ENCODE measurements around the gene CPNE9.

Gene CPNE9

DNA sequence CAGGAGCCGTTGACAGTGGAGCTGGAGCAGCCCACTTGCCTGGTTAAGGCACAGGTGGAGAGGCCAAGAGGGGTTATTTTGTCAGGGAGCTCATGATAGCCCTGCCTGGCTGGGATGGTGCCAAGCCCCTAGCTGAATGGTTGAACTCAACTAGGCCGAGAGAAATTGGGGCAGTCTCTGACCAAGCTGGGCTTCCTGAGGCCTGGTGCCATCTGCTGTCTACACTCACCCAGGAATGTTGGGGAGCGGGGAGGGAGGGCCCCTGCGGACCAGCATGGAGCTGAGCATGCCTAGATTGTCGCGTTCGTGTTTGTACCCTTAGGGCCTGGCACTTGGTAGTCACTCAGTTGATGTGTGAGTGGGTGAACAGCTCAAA is 29.1 kb downstream of the CPNE9 start:
- peak overlapping the region; percentile 86 for H3K4me3 ChIP-seq (ENCODE audit: low read length)

DNA sequence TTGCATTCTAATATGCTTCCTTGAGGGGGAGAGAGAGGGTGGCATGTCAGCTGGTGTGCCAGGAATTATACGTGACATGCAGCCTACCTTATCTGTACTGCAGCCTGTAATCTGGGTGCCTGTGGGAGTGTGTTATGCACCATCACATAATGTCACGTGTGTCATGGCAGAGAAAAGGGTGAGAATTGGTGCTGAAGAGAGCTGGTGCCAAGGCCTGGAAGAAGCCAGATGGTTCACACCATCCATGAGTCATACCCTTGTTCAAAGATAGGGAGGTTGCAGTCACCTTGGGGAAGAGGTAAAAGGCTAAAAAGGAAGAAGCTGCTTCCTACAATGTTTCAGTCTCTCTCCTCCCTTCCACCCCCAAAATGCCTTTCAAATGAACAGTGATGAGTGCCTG is 33.2 kb downstream of the CPNE9 start:
- H3K27me3 ChIP-seq (replicated peaks; ENCODE audit: control insufficient read depth, insufficient read depth, low read length): no peaks in the 10 kb centered on the region
- no peak for DNase-seq (ENCODE audit: low read depth)
- H3K9me3 ChIP-seq (ENCODE audit: control insufficient read depth, low read length): no peaks in the 10 kb centered on the region

More for the DNA sequence above, 29.1 kb downstream of the CPNE9 start:
- no peaks in the 10 kb centered on the region for H3K27me3 ChIP-seq (replicated peaks; ENCODE audit: control insufficient read depth, insufficient read depth, low read length)
- H3K9ac ChIP-seq (ENCODE audit: low read length): peak overlapping the region; percentile 99
- peaks cover 31% of the 10 kb centered on the region for H3K36me3 ChIP-seq (ENCODE audit: control insufficient read depth, insufficient read depth, low read length, severe bottlenecking)
- peaks cover 39% of the 10 kb centered on the region for H3K4me1 ChIP-seq (ENCODE audit: control insufficient read depth, insufficient read depth, low read length)
- DNase-seq (ENCODE audit: low read depth): peak; percentile 40
- no peaks in the 10 kb centered on the region for H3K9me3 ChIP-seq (ENCODE audit: control insufficient read depth, low read length)

DNA sequence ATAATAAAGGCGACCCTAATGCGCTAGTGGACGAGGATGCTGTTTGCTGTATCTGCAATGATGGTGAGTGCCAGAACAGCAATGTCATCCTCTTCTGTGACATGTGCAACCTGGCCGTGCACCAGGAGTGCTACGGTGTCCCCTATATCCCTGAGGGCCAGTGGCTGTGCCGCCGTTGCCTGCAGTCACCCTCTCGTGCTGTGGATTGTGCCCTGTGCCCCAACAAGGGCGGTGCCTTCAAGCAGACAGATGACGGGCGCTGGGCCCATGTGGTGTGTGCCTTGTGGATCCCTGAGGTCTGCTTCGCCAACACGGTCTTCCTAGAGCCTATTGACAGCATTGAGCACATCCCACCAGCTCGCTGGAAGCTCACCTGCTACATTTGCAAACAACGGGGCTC is 35.5 kb downstream of the CPNE9 start:
- no peak for DNase-seq (ENCODE audit: low read depth)
- no peak overlapping the region for H3K9ac ChIP-seq (ENCODE audit: low read length)
- H3K36me3 ChIP-seq (ENCODE audit: control insufficient read depth, insufficient read depth, low read length, severe bottlenecking): peaks cover 95% of the 10 kb centered on the region
- no peak overlapping the region for H3K4me3 ChIP-seq (ENCODE audit: low read length)
- H3K4me1 ChIP-seq (ENCODE audit: control insufficient read depth, insufficient read depth, low read length): no peaks in the 10 kb centered on the region
- H3K27me3 ChIP-seq (replicated peaks; ENCODE audit: control insufficient read depth, insufficient read depth, low read length): no peaks in the 10 kb centered on the region
- H3K9me3 ChIP-seq (ENCODE audit: control insufficient read depth, low read length): no peaks in the 10 kb centered on the region

More for the DNA sequence above, 33.2 kb downstream of the CPNE9 start:
- peaks cover 13% of the 10 kb centered on the region for H3K4me1 ChIP-seq (ENCODE audit: control insufficient read depth, insufficient read depth, low read length)
- no peak overlapping the region for H3K4me3 ChIP-seq (ENCODE audit: low read length)
- H3K9ac ChIP-seq (ENCODE audit: low read length): no peak overlapping the region
- H3K36me3 ChIP-seq (ENCODE audit: control insufficient read depth, insufficient read depth, low read length, severe bottlenecking): peaks cover 72% of the 10 kb centered on the region

DNA sequence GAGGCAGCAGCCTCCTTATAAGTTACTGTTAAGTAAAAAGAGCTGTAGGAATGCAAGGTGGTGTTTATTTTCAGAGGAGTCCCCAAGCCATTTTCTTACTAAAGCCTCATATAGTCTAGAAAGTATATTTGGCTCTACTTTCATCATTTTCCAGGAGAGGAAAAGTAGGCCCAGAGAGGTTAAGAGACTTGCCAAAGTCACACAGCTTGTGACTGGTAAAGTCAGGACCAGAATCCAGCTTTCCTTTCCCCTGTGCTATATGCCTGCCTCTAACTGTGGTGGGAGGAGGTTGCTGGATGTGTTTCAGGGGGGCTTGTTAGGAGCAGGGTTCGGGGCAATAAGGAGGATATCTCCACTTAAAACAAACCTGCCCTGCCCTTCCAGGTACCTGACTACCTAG is 38.9 kb downstream of the CPNE9 start:
- no peak overlapping the region for H3K9ac ChIP-seq (ENCODE audit: low read length)
- no peak overlapping the region for H3K4me3 ChIP-seq (ENCODE audit: low read length)
- H3K9me3 ChIP-seq (ENCODE audit: control insufficient read depth, low read length): no peaks in the 10 kb centered on the region
- H3K36me3 ChIP-seq (ENCODE audit: control insufficient read depth, insufficient read depth, low read length, severe bottlenecking): peaks cover 99% of the 10 kb centered on the region
- H3K4me1 ChIP-seq (ENCODE audit: control insufficient read depth, insufficient read depth, low read length): peaks cover 15% of the 10 kb centered on the region
- H3K27me3 ChIP-seq (replicated peaks; ENCODE audit: control insufficient read depth, insufficient read depth, low read length): no peaks in the 10 kb centered on the region
- DNase-seq (ENCODE audit: low read depth): no peak

DNA sequence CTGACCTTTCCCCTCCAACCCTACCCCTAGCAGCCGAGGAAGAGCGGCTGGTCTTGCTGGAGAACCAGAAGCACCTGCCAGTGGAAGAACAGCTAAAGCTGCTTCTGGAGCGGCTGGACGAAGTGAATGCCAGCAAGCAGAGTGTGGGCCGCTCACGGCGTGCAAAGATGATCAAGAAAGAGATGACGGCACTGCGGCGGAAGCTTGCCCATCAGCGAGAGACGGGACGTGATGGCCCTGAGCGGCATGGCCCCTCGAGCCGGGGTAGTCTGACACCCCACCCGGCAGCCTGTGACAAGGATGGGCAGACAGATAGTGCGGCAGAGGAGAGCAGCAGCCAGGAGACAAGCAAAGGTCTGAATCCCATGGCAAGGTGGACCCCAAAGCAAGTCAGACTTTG is 39.9 kb downstream of the CPNE9 start:
- Histone ChIP-seq H3K27me3 (replicated peaks; ENCODE audit: control insufficient read depth, insufficient read depth, low read length) (no peaks in the 10 kb centered on the region), H3K4me1 (ENCODE audit: control insufficient read depth, insufficient read depth, low read length) (peaks cover 24% of the 10 kb centered on the region), H3K36me3 (ENCODE audit: control insufficient read depth, insufficient read depth, low read length, severe bottlenecking) (peaks cover 98% of the 10 kb centered on the region), H3K4me3 (ENCODE audit: low read length) (no peak overlapping the region), H3K9me3 (ENCODE audit: control insufficient read depth, low read length) (no peaks in the 10 kb centered on the region), H3K9ac (ENCODE audit: low read length) (no peak overlapping the region)
- DNase-seq (ENCODE audit: low read depth): no peak

DNA sequence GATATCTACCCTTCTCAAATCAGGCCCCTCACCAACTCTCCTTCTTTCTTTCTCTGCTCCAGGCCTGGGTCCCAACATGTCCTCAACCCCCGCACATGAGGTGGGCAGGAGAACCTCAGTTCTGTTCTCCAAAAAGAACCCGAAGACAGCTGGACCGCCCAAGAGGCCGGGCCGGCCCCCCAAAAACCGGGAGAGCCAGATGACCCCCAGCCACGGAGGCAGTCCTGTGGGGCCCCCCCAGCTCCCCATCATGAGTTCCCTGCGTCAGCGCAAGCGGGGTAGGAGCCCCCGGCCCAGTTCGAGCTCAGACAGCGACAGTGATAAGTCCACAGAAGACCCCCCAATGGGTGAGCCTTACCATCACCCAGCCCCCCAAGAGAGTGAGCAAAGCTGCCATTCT is 40.5 kb downstream of the CPNE9 start:
- H3K4me3 ChIP-seq (ENCODE audit: low read length): no peak overlapping the region
- no peak for DNase-seq (ENCODE audit: low read depth)
- H3K36me3 ChIP-seq (ENCODE audit: control insufficient read depth, insufficient read depth, low read length, severe bottlenecking): peaks cover 92% of the 10 kb centered on the region
- H3K27me3 ChIP-seq (replicated peaks; ENCODE audit: control insufficient read depth, insufficient read depth, low read length): no peaks in the 10 kb centered on the region
- H3K4me1 ChIP-seq (ENCODE audit: control insufficient read depth, insufficient read depth, low read length): peaks cover 29% of the 10 kb centered on the region
- H3K9ac ChIP-seq (ENCODE audit: low read length): no peak overlapping the region
- no peaks in the 10 kb centered on the region for H3K9me3 ChIP-seq (ENCODE audit: control insufficient read depth, low read length)

DNA sequence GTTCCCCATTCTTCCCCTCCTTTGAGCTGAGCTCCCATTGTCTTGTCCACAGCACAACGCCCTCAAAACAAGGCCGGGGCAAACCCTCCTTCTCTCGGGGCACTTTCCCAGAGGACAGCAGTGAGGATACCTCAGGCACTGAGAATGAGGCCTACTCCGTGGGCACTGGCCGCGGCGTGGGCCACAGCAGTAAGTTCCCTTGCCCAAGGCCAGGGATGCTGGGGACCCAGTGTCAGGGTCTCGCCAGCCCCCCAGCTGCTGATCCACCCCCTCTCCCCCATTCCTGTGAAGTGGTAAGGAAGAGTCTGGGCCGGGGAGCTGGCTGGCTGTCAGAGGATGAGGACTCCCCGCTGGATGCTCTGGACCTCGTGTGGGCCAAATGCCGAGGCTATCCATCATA is 41.9 kb downstream of the CPNE9 start:
- DNase-seq (ENCODE audit: low read depth): no peak
- peaks cover 35% of the 10 kb centered on the region for H3K4me1 ChIP-seq (ENCODE audit: control insufficient read depth, insufficient read depth, low read length)
- H3K36me3 ChIP-seq (ENCODE audit: control insufficient read depth, insufficient read depth, low read length, severe bottlenecking): peaks cover 79% of the 10 kb centered on the region
- H3K27me3 ChIP-seq (replicated peaks; ENCODE audit: control insufficient read depth, insufficient read depth, low read length): no peaks in the 10 kb centered on the region
- H3K4me3 ChIP-seq (ENCODE audit: low read length): no peak overlapping the region
- no peak overlapping the region for H3K9ac ChIP-seq (ENCODE audit: low read length)
- no peaks in the 10 kb centered on the region for H3K9me3 ChIP-seq (ENCODE audit: control insufficient read depth, low read length)

DNA sequence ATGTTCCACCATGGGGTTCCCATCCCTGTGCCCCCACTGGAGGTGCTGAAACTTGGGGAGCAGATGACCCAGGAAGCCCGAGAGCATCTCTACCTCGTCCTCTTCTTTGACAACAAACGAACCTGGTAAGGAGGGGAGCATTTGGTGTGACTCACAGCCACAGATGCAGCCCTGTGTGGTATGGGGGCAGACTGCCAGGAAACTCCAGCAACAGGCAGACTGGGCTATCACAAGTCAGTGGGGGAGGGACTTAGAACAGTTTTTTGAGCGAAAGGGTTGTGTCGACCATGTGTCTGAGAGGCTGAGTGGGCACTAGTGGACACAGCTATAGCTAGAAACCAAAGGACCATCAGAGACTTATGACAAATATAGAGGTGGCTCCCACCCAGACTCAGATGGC is 42.7 kb downstream of the CPNE9 start:
- no peak overlapping the region for H3K9ac ChIP-seq (ENCODE audit: low read length)
- peak; percentile 44 for DNase-seq (ENCODE audit: low read depth)
- H3K36me3 ChIP-seq (ENCODE audit: control insufficient read depth, insufficient read depth, low read length, severe bottlenecking): peaks cover 71% of the 10 kb centered on the region
- H3K9me3 ChIP-seq (ENCODE audit: control insufficient read depth, low read length): no peaks in the 10 kb centered on the region
- H3K4me3 ChIP-seq (ENCODE audit: low read length): no peak overlapping the region
- H3K4me1 ChIP-seq (ENCODE audit: control insufficient read depth, insufficient read depth, low read length): peaks cover 43% of the 10 kb centered on the region
- no peaks in the 10 kb centered on the region for H3K27me3 ChIP-seq (replicated peaks; ENCODE audit: control insufficient read depth, insufficient read depth, low read length)

DNA sequence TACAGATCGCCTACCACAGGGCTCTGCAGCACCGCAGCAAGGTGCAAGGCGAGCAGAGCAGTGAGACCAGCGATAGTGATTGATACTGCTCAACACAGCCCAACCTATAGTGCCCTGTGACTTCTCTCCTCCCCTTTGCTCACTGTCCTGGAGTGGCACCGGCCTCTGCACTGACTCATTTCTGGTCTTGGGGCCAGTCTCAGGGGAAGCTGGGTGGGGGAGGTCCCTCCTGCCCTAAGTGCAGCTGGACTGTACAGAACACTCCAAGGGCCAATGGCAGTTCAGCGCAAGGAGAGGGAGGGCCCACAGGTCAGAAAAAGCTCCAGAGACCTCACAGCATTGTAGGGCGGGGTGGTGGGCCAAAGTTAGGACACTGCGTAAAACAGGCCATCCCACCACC is 43.6 kb downstream of the CPNE9 start:
- DNase-seq (ENCODE audit: low read depth): peak; percentile 33
- H3K9me3 ChIP-seq (ENCODE audit: control insufficient read depth, low read length): no peaks in the 10 kb centered on the region
- no peak overlapping the region for H3K4me3 ChIP-seq (ENCODE audit: low read length)
- H3K4me1 ChIP-seq (ENCODE audit: control insufficient read depth, insufficient read depth, low read length): peaks cover 45% of the 10 kb centered on the region
- peaks cover 67% of the 10 kb centered on the region for H3K36me3 ChIP-seq (ENCODE audit: control insufficient read depth, insufficient read depth, low read length, severe bottlenecking)
- no peak overlapping the region for H3K9ac ChIP-seq (ENCODE audit: low read length)
- H3K27me3 ChIP-seq (replicated peaks; ENCODE audit: control insufficient read depth, insufficient read depth, low read length): no peaks in the 10 kb centered on the region

DNA sequence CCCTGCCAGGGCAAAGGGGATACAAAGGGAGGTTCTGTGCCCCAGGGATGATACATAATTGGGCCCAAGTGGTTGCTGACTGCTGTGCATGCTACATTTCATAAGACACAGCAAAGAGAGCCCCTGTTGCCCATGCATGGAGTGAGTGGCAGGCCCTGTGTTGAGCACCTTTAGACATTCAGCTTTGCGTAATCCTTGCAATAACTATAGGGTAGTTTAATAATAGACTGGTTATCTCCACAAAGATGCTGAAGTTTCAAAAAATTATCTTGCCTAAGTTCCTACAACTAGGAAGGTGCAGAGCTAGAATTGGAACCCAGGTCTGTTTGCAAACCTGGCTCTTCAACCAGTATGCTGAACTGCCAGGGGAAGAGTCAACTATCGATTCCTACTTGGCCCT is 44.4 kb downstream of the CPNE9 start:
- no peak overlapping the region for H3K4me3 ChIP-seq (ENCODE audit: low read length)
- H3K36me3 ChIP-seq (ENCODE audit: control insufficient read depth, insufficient read depth, low read length, severe bottlenecking): peaks cover 63% of the 10 kb centered on the region
- H3K9ac ChIP-seq (ENCODE audit: low read length): no peak overlapping the region
- no peaks in the 10 kb centered on the region for H3K27me3 ChIP-seq (replicated peaks; ENCODE audit: control insufficient read depth, insufficient read depth, low read length)
- DNase-seq (ENCODE audit: low read depth): no peak
- H3K9me3 ChIP-seq (ENCODE audit: control insufficient read depth, low read length): no peaks in the 10 kb centered on the region
- peaks cover 45% of the 10 kb centered on the region for H3K4me1 ChIP-seq (ENCODE audit: control insufficient read depth, insufficient read depth, low read length)

DNA sequence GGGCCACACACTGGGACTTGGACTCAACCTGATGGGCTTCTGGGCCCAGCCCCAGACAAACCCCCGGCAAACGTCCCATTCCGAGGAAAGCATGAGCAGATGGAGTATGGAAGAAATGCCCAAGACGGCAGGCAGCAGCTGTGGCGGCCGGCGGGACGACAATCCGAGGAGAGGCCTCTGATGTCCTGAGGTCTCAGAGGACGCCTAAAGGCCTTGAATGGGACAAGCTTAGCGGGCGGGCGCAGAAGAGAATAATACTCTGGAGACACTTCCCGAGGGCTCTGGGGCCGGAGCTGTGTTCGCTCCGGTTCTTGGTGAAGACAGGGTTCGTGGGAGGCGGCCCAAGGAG is 45.6 kb downstream of the CPNE9 start:
- no peaks in the 10 kb centered on the region for H3K27me3 ChIP-seq (replicated peaks; ENCODE audit: control insufficient read depth, insufficient read depth, low read length)
- H3K36me3 ChIP-seq (ENCODE audit: control insufficient read depth, insufficient read depth, low read length, severe bottlenecking): peaks cover 51% of the 10 kb centered on the region
- H3K9me3 ChIP-seq (ENCODE audit: control insufficient read depth, low read length): no peaks in the 10 kb centered on the region
- peak overlapping the region; percentile 90 for H3K9ac ChIP-seq (ENCODE audit: low read length)
- peak overlapping the region; percentile 96 for H3K4me3 ChIP-seq (ENCODE audit: low read length)
- peaks cover 45% of the 10 kb centered on the region for H3K4me1 ChIP-seq (ENCODE audit: control insufficient read depth, insufficient read depth, low read length)
- DNase-seq (ENCODE audit: low read depth): no peak

DNA sequence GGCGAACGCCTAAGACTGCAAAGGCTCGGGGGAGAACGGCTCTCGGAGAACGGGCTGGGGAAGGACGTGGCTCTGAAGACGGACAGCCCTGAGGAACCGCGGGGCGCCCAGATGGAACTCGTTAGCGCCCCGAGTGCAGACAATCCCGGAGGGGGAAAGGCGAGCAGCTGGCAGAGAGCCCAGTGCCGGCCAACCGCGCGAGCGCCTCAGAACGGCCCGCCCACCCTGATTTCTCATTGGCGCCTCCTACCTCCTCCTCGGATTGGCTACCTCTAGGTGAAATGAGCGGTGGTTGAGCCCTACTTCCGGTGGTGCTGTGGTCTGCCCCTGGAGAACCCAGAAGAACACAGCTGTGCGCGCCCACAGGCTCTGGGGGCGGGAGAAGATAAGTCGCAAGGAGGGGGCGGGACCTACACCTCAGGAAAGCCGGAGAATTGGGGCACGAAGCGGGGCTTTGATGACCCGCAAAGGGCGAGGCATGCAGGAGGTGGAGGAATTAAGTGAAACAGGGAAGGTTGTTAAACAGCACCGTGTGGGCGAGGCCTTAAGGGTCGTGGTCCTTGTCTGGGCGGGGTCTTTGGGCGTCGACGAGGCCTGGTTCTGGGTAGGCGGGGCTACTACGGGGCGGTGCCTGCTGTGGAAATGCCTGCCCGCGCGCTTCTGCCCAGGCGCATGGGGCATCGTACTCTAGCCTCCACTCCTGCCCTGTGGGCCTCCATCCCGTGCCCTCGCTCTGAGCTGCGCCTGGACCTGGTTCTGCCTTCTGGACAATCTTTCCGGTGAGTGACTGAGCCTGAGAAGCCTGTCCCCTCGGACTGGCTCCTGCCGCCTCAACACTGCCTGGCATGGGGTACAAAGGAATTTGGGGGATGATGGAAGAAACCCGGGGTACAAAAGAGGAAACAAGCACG is 46.3 kb downstream of the CPNE9 start, which contains the start of gene OGG1:
TSS of gene OGG1 (plus strand) at position 308 of the 911 bp plus-strand sequence. CDS start at position 643, 335 bp downstream.
- peak; percentile 99 for DNase-seq (ENCODE audit: low read depth)
- H3K36me3 ChIP-seq (ENCODE audit: control insufficient read depth, insufficient read depth, low read length, severe bottlenecking): peaks cover 44% of the 10 kb centered on the region

More for the DNA sequence above, 46.3 kb downstream of the CPNE9 start, which contains the start of gene OGG1:
- peak within 1 kb of the TSS; percentile 90 for H3K9ac ChIP-seq (ENCODE audit: low read length)
- peak within 1 kb of the TSS; percentile 96 for H3K4me3 ChIP-seq (ENCODE audit: low read length)
- no peaks in the 10 kb centered on the region for H3K27me3 ChIP-seq (replicated peaks; ENCODE audit: control insufficient read depth, insufficient read depth, low read length)
- H3K9me3 ChIP-seq (ENCODE audit: control insufficient read depth, low read length): no peaks in the 10 kb centered on the region
- H3K4me1 ChIP-seq (ENCODE audit: control insufficient read depth, insufficient read depth, low read length): peaks cover 49% of the 10 kb centered on the region
